Measurements from ENCODE around the gene KIRREL3.

DNA sequence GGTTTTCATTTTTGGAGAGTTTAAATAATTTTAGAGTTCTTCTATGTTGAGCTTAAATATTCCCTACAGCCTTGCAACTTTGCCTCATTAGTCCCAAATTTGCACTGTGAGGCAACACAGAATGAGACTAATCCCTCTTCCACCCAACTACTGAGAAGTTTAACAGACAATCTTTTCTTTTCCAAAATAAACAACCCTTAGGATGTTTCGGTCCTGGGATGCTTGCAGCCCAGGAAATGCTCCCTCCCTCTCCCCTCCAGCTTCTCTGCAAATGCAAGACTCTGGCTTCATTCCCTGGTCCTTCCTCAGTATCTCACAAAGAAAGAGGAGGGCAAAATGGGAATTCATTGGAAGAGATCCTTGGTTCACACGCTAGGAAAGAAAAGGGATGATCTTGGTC, 422.5 kb downstream of the KIRREL3 start:
- TF ChIP-seq POLR2A (IDR thresholded peaks at IDR 0.05) (no peak), POLR2AphosphoS5 (IDR thresholded peaks at IDR 0.05) (no peak)
- TF ChIP-seq, protein P1, sequence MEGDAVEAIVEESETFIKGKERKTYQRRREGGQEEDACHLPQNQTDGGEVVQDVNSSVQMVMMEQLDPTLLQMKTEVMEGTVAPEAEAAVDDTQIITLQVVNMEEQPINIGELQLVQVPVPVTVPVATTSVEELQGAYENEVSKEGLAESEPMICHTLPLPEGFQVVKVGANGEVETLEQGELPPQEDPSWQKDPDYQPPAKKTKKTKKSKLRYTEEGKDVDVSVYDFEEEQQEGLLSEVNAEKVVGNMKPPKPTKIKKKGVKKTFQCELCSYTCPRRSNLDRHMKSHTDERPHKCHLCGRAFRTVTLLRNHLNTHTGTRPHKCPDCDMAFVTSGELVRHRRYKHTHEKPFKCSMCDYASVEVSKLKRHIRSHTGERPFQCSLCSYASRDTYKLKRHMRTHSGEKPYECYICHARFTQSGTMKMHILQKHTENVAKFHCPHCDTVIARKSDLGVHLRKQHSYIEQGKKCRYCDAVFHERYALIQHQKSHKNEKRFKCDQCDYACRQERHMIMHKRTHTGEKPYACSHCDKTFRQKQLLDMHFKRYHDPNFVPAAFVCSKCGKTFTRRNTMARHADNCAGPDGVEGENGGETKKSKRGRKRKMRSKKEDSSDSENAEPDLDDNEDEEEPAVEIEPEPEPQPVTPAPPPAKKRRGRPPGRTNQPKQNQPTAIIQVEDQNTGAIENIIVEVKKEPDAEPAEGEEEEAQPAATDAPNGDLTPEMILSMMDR (IDR thresholded peaks at IDR 0.05 in 8 of 11, conservative IDR thresholded peaks at IDR 0.05 in 3 of 11): no peak
